Gastroesophageal sphincter (tissue), 4 donors: ENCODE data around the gene ARSI. TPM values are rescaled to one million over a fixed set of nuclear protein-coding genes. Genes with fewer than 3 reads are reported as not detected.

Experiments
- ATAC-seq: fragments of 150-250 bp; one replicate; pipeline ENCODE4 v1.9.1; 2016; ENCODE audit warnings: mild to moderate bottlenecking, moderate library complexity
- H3K27ac ChIP-seq, 4 donors: fragments of 200-600 bp; sonication (generic) in 3 of 4; 1 replicate in 3 of 4; 2 replicates in 1 of 4; pipeline ENCODE4 v1.5.1; 2016 to 2019
- H3K27me3 ChIP-seq: fragments of 200-600 bp; sonication (generic); one replicate; pipeline ENCODE4 v1.5.1; 2019
- H3K36me3 ChIP-seq, 2 donors: fragments of 200-600 bp; sonication (generic); one replicate each; pipeline ENCODE4 v1.5.1; 2019; ENCODE audit warnings: control low read depth in 1 of 2
- H3K4me1 ChIP-seq, 3 donors: fragments of 200-600 bp; sonication (generic); 1 replicate in 2 of 3; 2 replicates in 1 of 3; pipeline ENCODE4 v1.5.1; 2016 to 2019; ENCODE audit warnings: control low read depth in 2 of 3
- H3K4me3 ChIP-seq, 2 donors: fragments of 200-600 bp; sonication (generic); one replicate each; pipeline ENCODE4 v1.5.1; 2019; ENCODE audit warnings: mild to moderate bottlenecking in 1 of 2, moderate library complexity in 1 of 2
- H3K9me3 ChIP-seq, 3 donors: fragments of 200-600 bp; sonication (generic); one replicate each; pipeline ENCODE4 v1.5.1; 2017 to 2019; ENCODE audit warnings: control low read depth in 2 of 3
- EP300 ChIP-seq: sonication (generic); formaldehyde crosslinking; IDR thresholded peaks from one replicate; pipeline ENCODE4 v1.6.1; 2017; ENCODE audit warnings: antibody characterized with exemption, mild to moderate bottlenecking
- POLR2A ChIP-seq, 2 donors: fragments of 450-650 bp; IDR thresholded peaks; one replicate each; pipeline ENCODE4 v1.6.1; 2017; ENCODE audit warnings: antibody characterized with exemption in 2 of 2, mild to moderate bottlenecking in 2 of 2, moderate library complexity in 1 of 2
- POLR2AphosphoS5 ChIP-seq: sonication (generic); formaldehyde crosslinking; IDR thresholded peaks from one replicate; pipeline ENCODE4 v1.6.1; 2017; ENCODE audit warnings: antibody characterized with exemption
- WGBS, 2 donors: methylation state at CpG; one replicate each; pipeline ENCODE4 v1.1.5; 2018; ENCODE audit warnings: low coverage in 1 of 2; 5-methylcytosine and 5-hydroxymethylcytosine counted together
- total RNA-seq, 4 donors: library from RNA; depleted of rRNA; stranded (reverse); fragments of >200 nt; gene quantifications; one replicate each; pipeline ENCODE4 v1.1.0, GENCODE V29; 2016
- TF ChIP-seq, protein P1 (sequence below), 4 experiments: fragments of 200-600 bp in 2 of 4; fragments of 450-650 bp in 2 of 4; sonication (generic) in 1 of 4; IDR thresholded peaks; one replicate each; pipeline ENCODE4 v1.5.1; 2017 to 2019; ENCODE audit warnings: antibody characterized with exemption in 4 of 4, mild to moderate bottlenecking in 2 of 4, moderate library complexity in 2 of 4

ARSI gene
- total RNA-seq, 4 donors from 2014 or later, result 3.1 to 11.6 (median 6.8) TPM

GRCh38 chr5:150283904-150284303, 18.8 kb downstream of the ARSI start:
- no peak for ATAC-seq

GRCh38 chr5:150281987-150282386, 20.7 kb downstream of the ARSI start:
- Histone ChIP-seq H3K27me3 (no peaks in the 10 kb centered on the region), H3K4me3 (no peak overlapping the region), H3K4me1 (no peaks in the 10 kb centered on the region), H3K36me3 (no peaks in the 10 kb centered on the region), H3K27ac (no peak overlapping the region), H3K9me3 (no peaks in the 10 kb centered on the region)
- WGBS, 2 donors, result 40 to 100% methylated on average over 1 of the region's 8 CpGs
- ATAC-seq, result no peak
- TF ChIP-seq POLR2A (IDR thresholded peaks at IDR 0.05) (no peak), POLR2AphosphoS5 (no peak), EP300 (no peak)
- TF ChIP-seq, protein P1, sequence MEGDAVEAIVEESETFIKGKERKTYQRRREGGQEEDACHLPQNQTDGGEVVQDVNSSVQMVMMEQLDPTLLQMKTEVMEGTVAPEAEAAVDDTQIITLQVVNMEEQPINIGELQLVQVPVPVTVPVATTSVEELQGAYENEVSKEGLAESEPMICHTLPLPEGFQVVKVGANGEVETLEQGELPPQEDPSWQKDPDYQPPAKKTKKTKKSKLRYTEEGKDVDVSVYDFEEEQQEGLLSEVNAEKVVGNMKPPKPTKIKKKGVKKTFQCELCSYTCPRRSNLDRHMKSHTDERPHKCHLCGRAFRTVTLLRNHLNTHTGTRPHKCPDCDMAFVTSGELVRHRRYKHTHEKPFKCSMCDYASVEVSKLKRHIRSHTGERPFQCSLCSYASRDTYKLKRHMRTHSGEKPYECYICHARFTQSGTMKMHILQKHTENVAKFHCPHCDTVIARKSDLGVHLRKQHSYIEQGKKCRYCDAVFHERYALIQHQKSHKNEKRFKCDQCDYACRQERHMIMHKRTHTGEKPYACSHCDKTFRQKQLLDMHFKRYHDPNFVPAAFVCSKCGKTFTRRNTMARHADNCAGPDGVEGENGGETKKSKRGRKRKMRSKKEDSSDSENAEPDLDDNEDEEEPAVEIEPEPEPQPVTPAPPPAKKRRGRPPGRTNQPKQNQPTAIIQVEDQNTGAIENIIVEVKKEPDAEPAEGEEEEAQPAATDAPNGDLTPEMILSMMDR (IDR thresholded peaks at IDR 0.05), result no peak

More at GRCh38 chr5:150283904-150284303, 18.8 kb downstream of the ARSI start:
- Histone ChIP-seq H3K27ac (no peak overlapping the region), H3K4me1 (no peaks in the 10 kb centered on the region), H3K36me3 (no peaks in the 10 kb centered on the region), H3K27me3 (no peaks in the 10 kb centered on the region), H3K4me3 (no peak overlapping the region), H3K9me3 (no peaks in the 10 kb centered on the region)
- WGBS, 2 donors, result 90 to 100% methylated on average over 2 of the region's 3 CpGs
- TF ChIP-seq POLR2A (IDR thresholded peaks at IDR 0.05) (no peak), EP300 (no peak), POLR2AphosphoS5 (no peak)
- TF ChIP-seq, protein P1 (IDR thresholded peaks at IDR 0.05), result no peak

- TF ChIP-seq POLR2A (IDR thresholded peaks at IDR 0.05) (no peak), POLR2AphosphoS5 (no peak), EP300 (no peak)
- TF ChIP-seq, protein P1 (IDR thresholded peaks at IDR 0.05), result no peak
- WGBS, 2 donors, result 60 to 92% methylated on average over 2 to 3 of the region's 13 CpGs
- no peak overlapping the region for H3K4me3 ChIP-seq
- no peak for ATAC-seq
- no peaks in the 10 kb centered on the region for H3K9me3 ChIP-seq
- H3K36me3 ChIP-seq, result no peaks in the 10 kb centered on the region
- H3K4me1 ChIP-seq, result no peaks in the 10 kb centered on the region
- no peak overlapping the region for H3K27ac ChIP-seq
- H3K27me3 ChIP-seq, result no peaks in the 10 kb centered on the region
These were observed 23.2 kb downstream of the ARSI start for GRCh38 chr5:150279330-150280020.

GRCh38 chr5:150278916-150279315, 23.8 kb downstream of the ARSI start:
- no peak overlapping the region for H3K27ac ChIP-seq
- no peaks in the 10 kb centered on the region for H3K9me3 ChIP-seq
- no peak for ATAC-seq
- H3K4me3 ChIP-seq, result no peak overlapping the region
- 89 to 100% methylated on average over 2 to 3 of the region's 6 CpGs for WGBS, 2 donors
- H3K27me3 ChIP-seq, result no peaks in the 10 kb centered on the region
- H3K4me1 ChIP-seq, result no peaks in the 10 kb centered on the region
- no peaks in the 10 kb centered on the region for H3K36me3 ChIP-seq
- TF ChIP-seq, protein P1 (IDR thresholded peaks at IDR 0.05), result no peak
- no peak for TF ChIP-seq POLR2AphosphoS5
- TF ChIP-seq EP300, result no peak
- TF ChIP-seq POLR2A (IDR thresholded peaks at IDR 0.05), result no peak

- ATAC-seq, result no peak
- H3K4me1 ChIP-seq, result no peaks in the 10 kb centered on the region
- no peaks in the 10 kb centered on the region for H3K36me3 ChIP-seq
- no peaks in the 10 kb centered on the region for H3K27me3 ChIP-seq
- WGBS, 2 donors, result 67 to 92% methylated on average over 5 to 7 of the region's 7 CpGs
- H3K9me3 ChIP-seq, result no peaks in the 10 kb centered on the region
- TF ChIP-seq EP300 (no peak), POLR2AphosphoS5 (no peak), POLR2A (IDR thresholded peaks at IDR 0.05) (no peak)
- TF ChIP-seq, protein P1 (IDR thresholded peaks at IDR 0.05), result no peak
- no peak overlapping the region for H3K27ac ChIP-seq
- H3K4me3 ChIP-seq, result no peak overlapping the region
These were observed 24.5 kb downstream of the ARSI start for GRCh38 chr5:150278046-150278730.
